Hypothalamus (tissue), 51 donors: ENCODE data around the gene UST.
"Not testable (repeated sequence)": the region's sequence is repeated elsewhere in the genome, so short reads cannot be mapped to it uniquely, and the experiment has no call there.

ENCODE experiments used
- DNase-seq, 51 donors: peaks; one replicate each; lab custom pipeline; 2025; lab: John Stamatoyannopoulos, UW

The UST gene

GRCh38 chr6:148830614-148831013 lies 83.8 kb downstream of the UST start:
- no peak for DNase-seq

- no peak for DNase-seq
Observed at GRCh38 chr6:148831064-148831463, 84.2 kb downstream of the UST start.

GRCh38 chr6:148831531-148831930 lies 84.7 kb downstream of the UST start:
- no peak for DNase-seq

DNA sequence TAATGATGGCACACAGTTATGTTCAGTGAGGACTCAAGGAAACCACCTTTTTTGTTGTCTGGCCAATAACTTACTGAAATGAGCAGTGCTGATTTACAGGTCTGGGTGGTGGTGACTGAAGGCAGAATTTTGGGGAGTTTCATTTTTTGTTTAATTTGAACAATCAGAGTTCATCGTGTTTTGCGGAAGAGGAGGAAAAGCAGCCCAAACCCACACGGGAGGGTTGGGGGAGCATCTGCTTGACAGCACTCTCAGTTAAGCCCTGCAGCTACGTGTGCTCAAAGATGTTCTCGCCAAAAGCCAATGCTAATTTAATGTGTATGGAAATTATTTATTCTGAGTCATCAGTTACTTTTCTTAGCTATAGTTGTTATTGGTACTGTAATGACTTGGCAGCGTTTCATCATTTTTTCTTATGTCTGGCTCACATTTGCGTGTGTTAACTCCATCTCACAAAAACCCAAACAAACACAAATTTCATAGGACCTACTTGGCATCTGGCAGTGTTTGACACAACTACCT lies 89.2 kb downstream of the UST start:
- DNase-seq = no peak

DNA sequence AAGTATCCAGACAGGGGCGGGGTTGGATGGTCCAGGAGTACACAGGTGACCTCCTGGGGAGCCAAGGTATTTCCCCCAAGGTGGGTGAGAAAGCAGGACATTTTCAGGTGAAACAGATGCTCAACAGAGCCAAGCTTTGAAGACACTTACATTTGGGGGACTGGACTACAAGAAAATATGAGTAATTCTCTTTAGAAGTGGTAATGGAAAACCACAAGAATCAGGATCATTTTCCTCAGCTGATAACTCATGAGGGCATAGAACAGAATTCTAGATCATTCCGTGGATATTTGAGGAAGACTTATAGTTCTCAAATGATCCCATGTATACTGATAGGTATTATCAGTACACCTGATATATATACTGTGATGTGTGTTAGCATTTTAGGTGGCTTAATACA lies 89.9 kb downstream of the UST start:
- DNase-seq = no peak

DNA sequence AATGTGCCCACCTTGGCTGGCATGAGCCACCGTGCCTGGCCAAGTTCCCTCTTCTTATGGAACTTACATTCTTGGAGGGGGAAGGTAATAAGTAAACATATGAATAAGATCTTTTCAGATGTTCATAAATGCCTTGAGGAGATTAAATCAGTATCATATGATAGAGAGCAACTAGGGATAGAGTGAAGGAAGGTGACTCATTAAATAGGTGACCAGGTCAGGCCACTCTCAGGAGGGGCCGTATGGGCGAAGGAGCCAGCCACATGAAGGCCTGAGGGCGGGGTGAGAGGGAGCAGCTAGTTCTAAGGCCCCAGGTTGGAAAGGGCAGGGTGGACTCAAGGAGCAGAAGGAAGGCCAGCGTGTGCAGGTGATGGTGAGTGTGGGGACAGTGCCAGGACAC lies 91.1 kb downstream of the UST start:
- DNase-seq = no peak

DNA sequence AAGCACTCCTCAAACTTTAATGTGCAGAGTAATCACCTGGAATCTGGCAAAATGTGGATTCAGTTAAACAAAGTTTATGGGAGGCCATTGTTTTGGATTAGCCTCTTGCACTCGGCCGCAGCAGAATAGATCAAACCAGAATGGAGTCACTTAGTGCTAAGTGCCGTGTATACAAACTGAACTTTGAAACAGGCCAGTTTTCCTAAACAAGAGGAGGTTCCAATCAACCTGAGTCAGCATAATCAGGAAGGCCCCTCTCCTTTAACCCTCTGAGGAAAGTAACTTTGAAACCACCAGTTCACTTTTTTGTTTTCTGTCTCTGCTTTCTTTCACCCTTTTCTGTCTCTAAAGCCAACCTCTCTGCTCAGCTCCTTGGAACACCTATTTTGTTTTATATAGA lies 92.2 kb downstream of the UST start:
- no peak for DNase-seq

DNA sequence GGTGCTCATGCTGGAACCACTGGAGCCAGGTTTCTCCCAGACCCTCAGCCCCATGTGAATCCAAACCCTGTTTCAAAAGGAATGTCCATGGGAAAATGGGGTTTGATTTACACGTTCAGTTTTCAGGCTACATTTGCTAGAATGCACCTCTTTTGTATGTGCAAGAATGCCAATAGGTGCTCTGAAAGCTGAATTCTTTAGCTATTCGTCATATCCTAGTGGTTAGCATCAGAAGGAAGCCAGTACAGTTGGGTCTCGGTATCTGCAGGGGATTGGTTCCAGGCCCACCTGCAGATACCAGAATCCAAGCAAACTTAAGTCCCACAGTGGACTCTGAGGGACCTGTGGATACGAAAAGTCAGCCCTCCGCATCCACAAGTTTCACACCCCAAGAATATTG lies 93.4 kb downstream of the UST start:
- DNase-seq = no peak

DNA sequence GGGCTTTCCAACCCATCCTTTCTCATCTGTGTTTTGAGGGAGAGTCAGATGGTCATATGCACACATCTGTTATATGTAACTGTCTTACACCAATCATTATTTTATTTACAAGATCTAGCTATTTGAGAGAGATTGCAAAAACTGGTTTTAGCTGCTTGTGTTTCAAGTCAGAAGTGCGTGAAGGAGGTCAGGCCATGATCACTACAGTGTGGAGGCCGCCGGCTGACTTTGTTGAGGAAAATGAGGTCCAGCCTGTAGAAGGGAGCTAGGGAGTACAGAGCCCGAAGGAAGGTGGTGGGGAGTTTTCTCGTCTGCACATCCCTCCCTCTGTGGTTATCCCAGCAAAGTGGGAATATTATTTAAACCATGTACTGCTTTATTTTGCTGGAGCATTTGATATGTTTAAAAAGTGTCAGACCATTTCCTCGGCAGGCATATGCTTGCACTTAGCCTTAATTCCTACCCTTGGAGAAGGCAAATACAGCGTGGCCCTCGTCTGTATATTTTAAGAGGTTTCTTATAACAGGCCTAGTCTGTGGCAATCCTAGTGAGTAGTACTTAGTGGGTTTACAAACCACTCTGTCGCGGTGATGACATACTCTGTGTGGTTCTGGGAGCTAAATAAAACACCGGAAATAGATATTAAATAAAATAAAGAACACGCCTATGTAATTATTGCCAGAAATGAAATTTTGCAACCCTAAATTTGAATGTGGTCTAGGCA lies 95.6 kb downstream of the UST start:
- DNase-seq = no peak

DNA sequence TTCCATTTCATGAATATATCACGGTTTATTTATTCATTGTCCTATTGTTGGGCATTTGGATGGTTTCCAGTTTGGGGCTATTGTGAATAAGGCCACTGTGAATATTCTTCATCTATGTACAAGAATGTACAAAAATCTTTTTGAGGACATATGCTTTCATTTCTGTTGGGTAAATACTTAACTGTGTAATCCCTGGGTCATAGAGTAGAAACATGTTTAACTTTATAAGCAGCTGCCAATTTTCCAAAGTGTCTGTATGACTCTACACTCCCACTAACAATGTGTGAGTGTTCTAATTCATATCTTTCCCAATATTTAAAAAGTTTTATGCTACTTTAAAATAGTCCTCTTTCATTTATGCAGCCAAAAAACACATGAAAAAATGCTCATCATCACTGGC lies 98.6 kb downstream of the UST start:
- no peak for DNase-seq

GRCh38 chr6:148846778-148847761 lies 100.2 kb downstream of the UST start:
- DNase-seq = no peak

GRCh38 chr6:148848915-148849314 lies 102.1 kb downstream of the UST start:
- no peak for DNase-seq

GRCh38 chr6:148849449-148849848 lies 102.6 kb downstream of the UST start:
- DNase-seq = not testable (repeated sequence)

DNA sequence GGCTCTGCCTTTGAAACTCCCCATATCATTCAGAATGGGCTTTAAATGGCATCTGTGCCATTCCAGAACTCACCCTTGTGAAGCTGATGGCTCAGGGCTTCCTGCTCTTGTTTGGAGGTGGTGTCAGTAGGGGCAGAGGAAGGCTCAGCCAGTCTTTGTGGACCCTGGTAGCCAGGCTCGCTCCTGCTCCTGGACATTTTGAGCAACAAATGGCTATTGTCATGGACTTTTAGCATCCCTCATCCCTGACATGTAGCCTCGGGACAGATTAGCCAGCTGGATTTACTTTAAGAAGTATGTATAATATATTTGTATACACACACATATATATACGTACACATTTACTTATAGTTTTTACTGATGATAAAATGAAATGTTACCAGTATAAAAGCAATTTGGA lies 104.1 kb downstream of the UST start:
- DNase-seq = no peak

DNA sequence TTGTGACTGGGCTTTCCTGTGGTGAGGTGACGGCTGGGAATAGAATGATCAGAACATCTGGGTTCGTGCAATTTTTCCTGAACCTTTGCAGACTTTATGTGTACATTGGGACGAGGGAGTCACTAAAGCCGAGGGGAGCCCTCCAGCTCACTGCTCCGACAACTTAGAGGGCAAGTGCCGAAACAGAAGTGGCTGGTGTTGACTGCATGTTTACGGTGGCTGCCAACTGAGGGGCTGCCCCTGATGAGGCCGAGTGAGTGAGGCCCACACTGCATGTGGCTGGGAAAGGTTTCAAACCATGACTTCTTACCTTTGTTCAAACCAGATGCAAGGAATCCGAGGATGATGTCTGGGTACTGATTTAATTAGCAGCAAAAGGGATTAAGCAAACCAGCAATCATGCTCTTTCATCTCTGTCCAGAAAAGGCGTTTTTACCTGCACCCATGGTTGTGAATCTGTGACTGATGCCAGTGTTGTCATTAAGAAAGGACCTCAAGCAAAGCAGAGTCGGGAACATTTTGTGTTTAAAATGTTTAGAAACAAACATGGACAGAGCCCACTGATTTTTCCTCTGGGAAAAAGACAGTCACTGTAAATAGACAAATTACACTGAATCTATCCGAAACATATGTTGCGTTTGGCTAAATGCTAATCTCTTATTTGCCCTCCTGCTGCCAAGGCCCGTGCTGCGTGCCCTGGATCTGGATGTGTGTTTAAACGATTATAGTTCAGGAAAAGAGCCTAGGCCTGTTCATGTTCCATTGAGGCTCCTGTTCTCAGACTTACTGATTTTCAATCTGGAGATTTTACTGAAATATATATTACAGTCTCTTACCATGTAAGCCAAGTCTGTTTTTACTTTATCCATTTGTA lies 105.1 kb downstream of the UST start:
- DNase-seq = no peak

GRCh38 chr6:148852688-148853087 lies 105.9 kb downstream of the UST start:
- no peak for DNase-seq

GRCh38 chr6:148853113-148853512 lies 106.3 kb downstream of the UST start:
- not testable (repeated sequence) for DNase-seq

- no peak for DNase-seq
Observed at GRCh38 chr6:148854096-148854495, 107.3 kb downstream of the UST start.

- no peak for DNase-seq
Observed at GRCh38 chr6:148854992-148855391, 108.2 kb downstream of the UST start.

- no peak for DNase-seq
Observed at GRCh38 chr6:148855744-148856143, 108.9 kb downstream of the UST start.
